ENCODE results near the gene NARF. TPM values are rescaled to one million over a fixed set of nuclear protein-coding genes. Genes with fewer than 3 reads are reported as not detected.

Gene NARF
- total RNA-seq, 2 experiments from 2014 or later: 75.0 to 151 TPM

DNA sequence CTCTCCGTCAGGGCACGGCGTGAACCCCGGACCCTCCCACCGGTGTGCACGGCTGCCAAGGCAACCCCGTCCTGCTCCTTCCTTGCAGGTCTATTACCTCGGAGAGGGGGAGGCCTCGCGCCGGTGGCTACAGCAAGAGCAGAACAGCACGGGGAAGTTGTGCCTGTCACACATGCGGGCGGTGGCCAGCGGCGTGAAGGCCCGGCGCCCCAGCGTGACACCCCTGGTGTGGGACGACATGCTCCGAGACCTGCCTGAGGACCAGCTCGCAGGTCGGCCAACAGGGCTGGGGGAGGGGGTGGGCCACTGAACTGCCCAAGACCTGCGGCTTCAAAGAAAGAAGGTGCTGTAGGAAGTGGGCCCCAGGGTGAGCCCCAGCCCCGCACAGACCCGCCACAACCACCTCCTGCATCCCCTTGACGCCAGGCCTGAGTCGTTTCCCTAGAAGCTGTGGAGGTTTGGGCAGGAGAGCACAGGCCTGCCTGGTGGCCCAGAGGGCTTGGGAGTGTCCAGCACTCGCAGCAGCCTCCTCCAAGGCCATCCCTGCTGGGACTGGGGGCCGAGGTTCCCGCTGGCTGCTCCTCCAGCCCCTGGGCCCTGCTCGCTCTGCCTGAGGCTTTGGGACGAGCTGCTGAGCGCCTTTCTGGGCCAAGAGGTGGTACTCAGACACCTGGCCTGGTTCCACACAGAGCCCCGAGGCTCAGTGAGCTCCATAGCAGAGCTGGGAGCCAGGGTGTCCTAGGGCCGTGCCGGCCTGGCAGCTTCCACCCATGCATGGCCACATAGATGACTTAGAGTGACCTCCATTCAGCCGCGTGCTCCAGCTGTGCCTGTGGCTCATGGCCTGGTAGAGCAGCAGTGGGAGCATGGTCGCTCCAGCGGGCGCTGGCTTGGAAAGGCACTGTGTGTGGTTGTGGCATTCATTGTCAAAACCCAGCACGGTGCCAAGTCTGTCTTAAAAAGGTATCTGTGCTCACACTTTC lies 22.6 kb upstream of the NARF start:
- Histone ChIP-seq H4K20me1 (ENCODE audit: insufficient read depth, low read length) (no peaks in the 10 kb centered on the region), H3K9me2 (ENCODE audit: insufficient read depth, low read length) (no peaks in the 10 kb centered on the region), H3K79me2 (ENCODE audit: insufficient read depth, low read depth, low read length) (no peaks in the 10 kb centered on the region), H3K9me3 (ENCODE audit: low read length) (no peaks in the 10 kb centered on the region), H3K4me1 (ENCODE audit: insufficient read depth, low read length, poor library complexity, severe bottlenecking) (peaks cover 11% of the 10 kb centered on the region), H2AFZ (ENCODE audit: low read length) (no peak overlapping the region), H3K36me3 (ENCODE audit: insufficient read depth, low read length) (peaks cover 63% of the 10 kb centered on the region), H3K27ac (ENCODE audit: low read depth, low read length, poor library complexity, severe bottlenecking) (no peak overlapping the region), H3K4me2 (ENCODE audit: low read length) (no peak overlapping the region), H3K4me3 (ENCODE audit: low read depth, low read length, poor library complexity, severe bottlenecking) (no peak overlapping the region)
- TF ChIP-seq, protein P1, sequence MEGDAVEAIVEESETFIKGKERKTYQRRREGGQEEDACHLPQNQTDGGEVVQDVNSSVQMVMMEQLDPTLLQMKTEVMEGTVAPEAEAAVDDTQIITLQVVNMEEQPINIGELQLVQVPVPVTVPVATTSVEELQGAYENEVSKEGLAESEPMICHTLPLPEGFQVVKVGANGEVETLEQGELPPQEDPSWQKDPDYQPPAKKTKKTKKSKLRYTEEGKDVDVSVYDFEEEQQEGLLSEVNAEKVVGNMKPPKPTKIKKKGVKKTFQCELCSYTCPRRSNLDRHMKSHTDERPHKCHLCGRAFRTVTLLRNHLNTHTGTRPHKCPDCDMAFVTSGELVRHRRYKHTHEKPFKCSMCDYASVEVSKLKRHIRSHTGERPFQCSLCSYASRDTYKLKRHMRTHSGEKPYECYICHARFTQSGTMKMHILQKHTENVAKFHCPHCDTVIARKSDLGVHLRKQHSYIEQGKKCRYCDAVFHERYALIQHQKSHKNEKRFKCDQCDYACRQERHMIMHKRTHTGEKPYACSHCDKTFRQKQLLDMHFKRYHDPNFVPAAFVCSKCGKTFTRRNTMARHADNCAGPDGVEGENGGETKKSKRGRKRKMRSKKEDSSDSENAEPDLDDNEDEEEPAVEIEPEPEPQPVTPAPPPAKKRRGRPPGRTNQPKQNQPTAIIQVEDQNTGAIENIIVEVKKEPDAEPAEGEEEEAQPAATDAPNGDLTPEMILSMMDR (conservative IDR thresholded peaks at IDR 0.05; ENCODE audit: low read length): no peak
- no peak for TF ChIP-seq EZH2phosphoT487 (IDR thresholded peaks at IDR 0.05; ENCODE audit: borderline replicate concordance, low read depth, low read length)
- BruUV-seq (replicated peaks): no TSS peak
- intact Hi-C loops (cut with micrococcal nuclease; ENCODE audit: unreplicated experiment): no loop called here
- ChIA-PET POLR2A (interaction anchor here (0.7 kb wide), 1 partner anchor 497 kb away, joined by 3 read pairs; no protein-coding TSS in a partner anchor), CTCF (ENCODE audit: unreplicated experiment) (no interaction called here)
- DNase-seq (ENCODE audit: low spot score): no peak

DNA sequence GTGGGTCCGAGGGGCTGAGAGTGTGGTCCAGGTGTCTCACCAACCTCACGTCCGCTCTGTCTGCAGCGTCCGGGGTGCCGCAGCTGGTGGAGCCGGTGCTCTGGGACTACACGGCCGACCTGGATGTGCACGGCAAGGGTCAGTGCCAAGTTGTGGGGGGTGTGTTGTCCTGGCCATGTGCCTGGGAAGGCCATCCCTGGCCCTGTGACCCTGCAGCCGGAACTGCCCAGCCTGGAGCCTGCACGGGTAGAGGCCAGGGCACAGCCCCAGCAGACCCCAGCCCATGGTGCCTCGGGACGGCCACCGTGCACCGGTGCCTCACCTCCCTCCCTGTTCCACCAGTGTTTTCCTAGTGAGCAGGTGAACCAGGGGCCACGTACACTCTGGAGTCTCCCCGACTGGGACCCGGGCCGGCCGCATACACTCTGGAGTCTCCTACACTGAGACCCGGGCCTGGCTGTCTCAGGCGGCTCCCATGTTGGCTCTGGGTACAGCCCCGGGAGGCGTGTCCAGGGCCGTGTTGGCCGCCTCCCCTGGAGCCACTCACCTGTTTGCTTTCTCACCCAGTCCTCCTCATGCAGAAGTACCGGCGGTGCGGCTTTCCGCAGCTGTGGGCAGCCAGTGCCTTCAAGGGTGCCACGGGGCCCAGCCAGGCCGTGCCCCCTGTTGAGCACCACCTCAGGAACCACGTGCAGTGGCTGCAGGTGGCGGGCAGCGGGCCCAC lies 21.8 kb upstream of the NARF start:
- no TSS peak for BruUV-seq (replicated peaks)
- no peaks in the 10 kb centered on the region for H4K20me1 ChIP-seq (ENCODE audit: insufficient read depth, low read length)
- no peak for DNase-seq (ENCODE audit: low spot score)
- no peaks in the 10 kb centered on the region for H3K79me2 ChIP-seq (ENCODE audit: insufficient read depth, low read depth, low read length)
- no peak for TF ChIP-seq EZH2phosphoT487 (IDR thresholded peaks at IDR 0.05; ENCODE audit: borderline replicate concordance, low read depth, low read length)
- no peak overlapping the region for H3K4me2 ChIP-seq (ENCODE audit: low read length)
- H3K4me1 ChIP-seq (ENCODE audit: insufficient read depth, low read length, poor library complexity, severe bottlenecking): peaks cover 11% of the 10 kb centered on the region
- peaks cover 70% of the 10 kb centered on the region for H3K36me3 ChIP-seq (ENCODE audit: insufficient read depth, low read length)
- no peak overlapping the region for H3K4me3 ChIP-seq (ENCODE audit: low read depth, low read length, poor library complexity, severe bottlenecking)
- ChIA-PET POLR2A (interaction anchor here (0.7 kb wide), 1 partner anchor 497 kb away, joined by 3 read pairs; no protein-coding TSS in a partner anchor), CTCF (ENCODE audit: unreplicated experiment) (no interaction called here)
- H3K9me3 ChIP-seq (ENCODE audit: low read length): no peaks in the 10 kb centered on the region
- no peaks in the 10 kb centered on the region for H3K9me2 ChIP-seq (ENCODE audit: insufficient read depth, low read length)
- no peak overlapping the region for H2AFZ ChIP-seq (ENCODE audit: low read length)
- intact Hi-C loops (cut with micrococcal nuclease; ENCODE audit: unreplicated experiment): no loop called here
- H3K27ac ChIP-seq (ENCODE audit: low read depth, low read length, poor library complexity, severe bottlenecking): no peak overlapping the region

DNA sequence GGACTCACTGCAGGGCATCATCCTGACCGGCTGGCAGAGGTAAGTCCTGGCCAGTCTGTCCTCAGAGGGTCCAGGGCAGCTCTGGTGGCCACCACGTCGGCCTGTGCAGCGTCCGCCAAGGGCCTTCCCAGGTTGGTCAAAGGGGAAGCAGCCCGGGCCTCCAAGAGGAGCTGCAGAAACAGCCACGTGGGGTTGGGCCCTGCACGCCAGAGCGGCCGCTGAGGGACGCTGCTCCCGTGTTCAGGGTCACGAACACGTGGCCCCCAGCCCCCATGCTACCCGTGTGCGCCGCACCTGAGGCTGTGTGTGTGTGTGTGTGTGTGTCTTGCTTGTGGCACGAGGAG lies 21.2 kb upstream of the NARF start:
- no peaks in the 10 kb centered on the region for H4K20me1 ChIP-seq (ENCODE audit: insufficient read depth, low read length)
- H3K27ac ChIP-seq (ENCODE audit: low read depth, low read length, poor library complexity, severe bottlenecking): no peak overlapping the region
- no peak overlapping the region for H3K4me2 ChIP-seq (ENCODE audit: low read length)
- no TSS peak for BruUV-seq (replicated peaks)
- no peaks in the 10 kb centered on the region for H3K79me2 ChIP-seq (ENCODE audit: insufficient read depth, low read depth, low read length)
- H3K4me3 ChIP-seq (ENCODE audit: low read depth, low read length, poor library complexity, severe bottlenecking): no peak overlapping the region
- no peak for DNase-seq (ENCODE audit: low spot score)
- peaks cover 70% of the 10 kb centered on the region for H3K36me3 ChIP-seq (ENCODE audit: insufficient read depth, low read length)
- intact Hi-C loops (cut with micrococcal nuclease; ENCODE audit: unreplicated experiment): no loop called here
- H3K9me3 ChIP-seq (ENCODE audit: low read length): no peaks in the 10 kb centered on the region
- TF ChIP-seq EZH2phosphoT487 (IDR thresholded peaks at IDR 0.05; ENCODE audit: borderline replicate concordance, low read depth, low read length): no peak
- TF ChIP-seq, protein P1 (conservative IDR thresholded peaks at IDR 0.05; ENCODE audit: low read length): no peak
- peaks cover 11% of the 10 kb centered on the region for H3K4me1 ChIP-seq (ENCODE audit: insufficient read depth, low read length, poor library complexity, severe bottlenecking)
- no peaks in the 10 kb centered on the region for H3K9me2 ChIP-seq (ENCODE audit: insufficient read depth, low read length)
- POLR2A ChIA-PET: interaction anchor here (0.5 kb wide), 2 partner anchors 32 to 145 kb away, joined by 3 read pairs; no protein-coding TSS in a partner anchor
- no peak overlapping the region for H2AFZ ChIP-seq (ENCODE audit: low read length)
- CTCF ChIA-PET (ENCODE audit: unreplicated experiment): no interaction called here
